Sigmoid colon (tissue), 4 donors: ENCODE measurements around the gene CRYBG1.

ENCODE experiments used
- EP300 ChIP-seq, 4 donors: sonication (generic); formaldehyde crosslinking; IDR thresholded peaks; one replicate each; pipeline ENCODE4 v1.6.1; 2017; ENCODE audit warnings: antibody characterized with exemption in 4 of 4
- TF ChIP-seq, protein P1 (sequence below), 4 experiments: fragments of 450-650 bp in 3 of 4; fragments of 200-600 bp in 1 of 4; IDR thresholded peaks; one replicate each; pipeline ENCODE4 v1.5.1; 2016 to 2019; ENCODE audit warnings: antibody characterized with exemption in 4 of 4, mild to moderate bottlenecking in 3 of 4, moderate library complexity in 2 of 4

DNA sequence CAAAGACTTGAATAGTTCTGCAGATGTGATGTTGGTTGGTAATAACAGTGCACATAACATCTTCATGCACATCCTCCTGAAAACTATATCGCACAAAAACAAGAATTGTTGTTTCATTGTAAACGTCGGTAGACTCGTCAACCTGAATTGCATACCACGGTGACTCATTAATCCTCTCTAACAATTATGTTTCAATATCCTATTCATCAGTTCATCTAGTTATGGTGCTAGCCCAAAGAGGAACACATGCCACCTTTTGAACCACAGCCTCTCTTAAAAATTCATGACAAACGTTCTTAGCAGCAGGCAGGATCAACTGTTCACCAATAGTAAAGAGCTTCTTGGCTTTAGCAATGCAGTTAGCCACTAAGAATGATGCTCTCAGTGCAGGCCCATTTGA lies 25.0 kb downstream of the CRYBG1 start:
- TF ChIP-seq, protein P1, sequence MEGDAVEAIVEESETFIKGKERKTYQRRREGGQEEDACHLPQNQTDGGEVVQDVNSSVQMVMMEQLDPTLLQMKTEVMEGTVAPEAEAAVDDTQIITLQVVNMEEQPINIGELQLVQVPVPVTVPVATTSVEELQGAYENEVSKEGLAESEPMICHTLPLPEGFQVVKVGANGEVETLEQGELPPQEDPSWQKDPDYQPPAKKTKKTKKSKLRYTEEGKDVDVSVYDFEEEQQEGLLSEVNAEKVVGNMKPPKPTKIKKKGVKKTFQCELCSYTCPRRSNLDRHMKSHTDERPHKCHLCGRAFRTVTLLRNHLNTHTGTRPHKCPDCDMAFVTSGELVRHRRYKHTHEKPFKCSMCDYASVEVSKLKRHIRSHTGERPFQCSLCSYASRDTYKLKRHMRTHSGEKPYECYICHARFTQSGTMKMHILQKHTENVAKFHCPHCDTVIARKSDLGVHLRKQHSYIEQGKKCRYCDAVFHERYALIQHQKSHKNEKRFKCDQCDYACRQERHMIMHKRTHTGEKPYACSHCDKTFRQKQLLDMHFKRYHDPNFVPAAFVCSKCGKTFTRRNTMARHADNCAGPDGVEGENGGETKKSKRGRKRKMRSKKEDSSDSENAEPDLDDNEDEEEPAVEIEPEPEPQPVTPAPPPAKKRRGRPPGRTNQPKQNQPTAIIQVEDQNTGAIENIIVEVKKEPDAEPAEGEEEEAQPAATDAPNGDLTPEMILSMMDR (IDR thresholded peaks at IDR 0.05): no peak
- no peak for TF ChIP-seq EP300 (IDR thresholded peaks at IDR 0.05)
